H9 (cell line): ENCODE data around the gene FPR1. TPM values are rescaled to one million over a fixed set of nuclear protein-coding genes. Genes with fewer than 3 reads are reported as not detected.

Experiments
- DNase-seq: peaks from one replicate; pipeline ENCODE4 v3.0.0-alpha.2; 2017
- H2AFZ ChIP-seq: one replicate; pipeline ENCODE4 v1.6.1; 2013; ENCODE audit warnings: mild to moderate bottlenecking, low read length, control low read depth, moderate library complexity
- H2AK5ac ChIP-seq: 2 replicates; pipeline ENCODE4 v1.6.1; 2013; ENCODE audit warnings: low read length, control low read depth, mixed read lengths; ENCODE audit not compliant: insufficient read length
- H2BK120ac ChIP-seq: one replicate; pipeline ENCODE4 v1.6.1; 2013; ENCODE audit warnings: low read depth, mild to moderate bottlenecking, low read length, control low read depth, inconsistent platforms; ENCODE audit not compliant: poor library complexity, severe bottlenecking
- H2BK12ac ChIP-seq: 2 replicates; pipeline ENCODE4 v1.6.1; 2013; ENCODE audit warnings: low read length, control low read depth, mixed read lengths, low read depth; ENCODE audit not compliant: insufficient read length
- H2BK15ac ChIP-seq: 2 replicates; pipeline ENCODE4 v1.6.1; 2013; ENCODE audit warnings: low read depth, low read length, control low read depth
- H2BK20ac ChIP-seq: one replicate; pipeline ENCODE4 v1.6.1; 2013; ENCODE audit warnings: low read depth, mild to moderate bottlenecking, low read length, control low read depth, inconsistent platforms; ENCODE audit not compliant: poor library complexity, severe bottlenecking
- H2BK5ac ChIP-seq: 2 replicates; pipeline ENCODE4 v1.6.1; 2013; ENCODE audit warnings: low read length, control low read depth, mixed read lengths; ENCODE audit not compliant: insufficient read length
- H3K14ac ChIP-seq: 2 replicates; pipeline ENCODE4 v1.6.1; 2013; ENCODE audit warnings: low read length, control low read depth; ENCODE audit not compliant: insufficient read depth
- H3K18ac ChIP-seq: 2 replicates; pipeline ENCODE4 v1.6.1; 2013; ENCODE audit warnings: low read depth, mild to moderate bottlenecking, mixed read lengths, low read length, control low read depth; ENCODE audit not compliant: insufficient read length
- H3K23ac ChIP-seq: 2 replicates; pipeline ENCODE4 v1.6.1; 2013; ENCODE audit warnings: low read length, control low read depth, mixed read lengths, low read depth; ENCODE audit not compliant: insufficient read length
- H3K23me2 ChIP-seq: 2 replicates; pipeline ENCODE4 v1.6.1; 2013; ENCODE audit warnings: low read depth, mild to moderate bottlenecking, mixed read lengths, low read length, control low read depth; ENCODE audit not compliant: insufficient read length, poor library complexity, severe bottlenecking
- H3K27ac ChIP-seq: 2 replicates; pipeline ENCODE4 v1.5.1; 2013; ENCODE audit warnings: low read length, control low read depth, mixed read lengths, low read depth; ENCODE audit not compliant: insufficient read length
- H3K27me3 ChIP-seq: 2 replicates; pipeline ENCODE4 v1.6.1; 2013; ENCODE audit warnings: low read length, control low read depth, inconsistent platforms; ENCODE audit not compliant: insufficient read depth
- H3K4ac ChIP-seq: 2 replicates; pipeline ENCODE4 v1.6.1; 2013; ENCODE audit warnings: low read depth, mild to moderate bottlenecking, control low read depth, inconsistent platforms, low read length, moderate library complexity
- H3K4me1 ChIP-seq: 2 replicates; pipeline ENCODE4 v1.6.1; 2013; ENCODE audit warnings: low read length, control low read depth, inconsistent platforms; ENCODE audit not compliant: insufficient read depth
- H3K4me2 ChIP-seq: 2 replicates; pipeline ENCODE4 v1.6.1; 2013; ENCODE audit warnings: low read length, control low read depth, mixed read lengths; ENCODE audit not compliant: insufficient read length, insufficient read depth
- H3K56ac ChIP-seq: 2 replicates; pipeline ENCODE4 v1.6.1; 2013; ENCODE audit warnings: low read depth, mild to moderate bottlenecking, mixed read lengths, low read length, control low read depth; ENCODE audit not compliant: insufficient read length
- H3K79me1 ChIP-seq: 2 replicates; pipeline ENCODE4 v1.6.1; 2013; ENCODE audit warnings: low read depth, mild to moderate bottlenecking, moderate library complexity, low read length, control low read depth, inconsistent platforms; ENCODE audit not compliant: insufficient read depth, poor library complexity, severe bottlenecking
- H3K79me2 ChIP-seq: 2 replicates; pipeline ENCODE4 v1.6.1; 2013; ENCODE audit warnings: low read length, control low read depth, inconsistent platforms; ENCODE audit not compliant: insufficient read depth
- H3K9ac ChIP-seq: 2 replicates; pipeline ENCODE4 v1.6.1; 2013; ENCODE audit warnings: low read length, control low read depth, mixed read lengths; ENCODE audit not compliant: insufficient read length; ENCODE audit errors: extremely low read depth
- H3K9me3 ChIP-seq: one replicate; pipeline ENCODE4 v1.6.1; 2013; ENCODE audit warnings: low read depth, low read length, inconsistent platforms; ENCODE audit not compliant: control insufficient read depth
- H3T11ph ChIP-seq: one replicate; pipeline ENCODE4 v1.6.1; 2013; ENCODE audit warnings: mild to moderate bottlenecking, low read length, control low read depth, inconsistent platforms
- H4K20me1 ChIP-seq: one replicate; pipeline ENCODE4 v1.6.1; 2013; ENCODE audit not compliant: control insufficient read depth, insufficient read length, insufficient read depth
- H4K5ac ChIP-seq: 2 replicates; pipeline ENCODE4 v1.6.1; 2013; ENCODE audit warnings: low read depth, mild to moderate bottlenecking, mixed read lengths, low read length, control low read depth; ENCODE audit not compliant: insufficient read length
- H4K8ac ChIP-seq: replicated peaks from 2 replicates; pipeline ENCODE4 v1.6.1; 2013; ENCODE audit warnings: low read length, control low read depth, mixed read lengths, low read depth; ENCODE audit not compliant: insufficient read length
- H4K91ac ChIP-seq: 2 replicates; pipeline ENCODE4 v1.6.1; 2013; ENCODE audit warnings: low read depth, mild to moderate bottlenecking, moderate library complexity, mixed read lengths, low read length, control low read depth; ENCODE audit not compliant: insufficient read length
- H3K27ac Mint-ChIP-seq, 3 experiments: 2 replicates in 2 of 3; 3 replicates in 1 of 3; pipeline ENCODE4 v1.8.0; 2020 to 2021; ENCODE audit warnings: mixed read lengths in 3 of 3, mild to moderate bottlenecking in 1 of 3, moderate library complexity in 1 of 3
- H3K27me3 Mint-ChIP-seq: 2 replicates; pipeline ENCODE4 v1.8.0; 2021; ENCODE audit warnings: low read depth, mild to moderate bottlenecking, moderate library complexity, mixed read lengths
- H3K36me3 Mint-ChIP-seq, 3 experiments: 2 replicates in 2 of 3; 3 replicates in 1 of 3; pipeline ENCODE4 v1.8.0; 2020 to 2021; ENCODE audit warnings: low read depth in 3 of 3, mixed read lengths in 3 of 3; ENCODE audit not compliant: insufficient read depth in 1 of 3
- H3K4me1 Mint-ChIP-seq, 2 experiments: 2 replicates each; pipeline ENCODE4 v1.8.0; 2020; ENCODE audit warnings: mixed read lengths in 2 of 2
- H3K4me3 Mint-ChIP-seq, 2 experiments: 2 replicates in 1 of 2; 3 replicates in 1 of 2; pipeline ENCODE4 v1.8.0; 2020 to 2021; ENCODE audit warnings: mild to moderate bottlenecking in 2 of 2, mixed read lengths in 2 of 2, moderate library complexity in 1 of 2
- H3K9me3 Mint-ChIP-seq, 2 experiments: 2 replicates in 1 of 2; 3 replicates in 1 of 2; pipeline ENCODE4 v1.8.0; 2020; ENCODE audit warnings: mild to moderate bottlenecking in 2 of 2, mixed read lengths in 2 of 2, moderate library complexity in 1 of 2
- WGBS: extraction: QIAGEN DNeasy Blood & Tissue Kit; methylation state at CpG from one replicate; pipeline ENCODE4 v1.1.7; 2013; ENCODE audit warnings: missing lambda C conversion rate, low lambda C conversion rate, mixed read lengths; ENCODE audit not compliant: insufficient read length; ENCODE audit errors: extremely low coverage; 5-methylcytosine and 5-hydroxymethylcytosine counted together
- total RNA-seq: library from RNA; stranded (reverse); gene quantifications from 2 replicates; pipeline ENCODE4 v1.2.1, GENCODE V29; 2021
- TF ChIP-seq, protein P1 (sequence below): fragments of 200-600 bp; sonication (generic); conservative IDR thresholded peaks from 3 replicates; pipeline ENCODE4 v1.8.0; 2021; ENCODE audit warnings: antibody characterized with exemption, mild to moderate bottlenecking

The FPR1 gene
- total RNA-seq, 1 experiment from 2014 or later, result not detected

DNA sequence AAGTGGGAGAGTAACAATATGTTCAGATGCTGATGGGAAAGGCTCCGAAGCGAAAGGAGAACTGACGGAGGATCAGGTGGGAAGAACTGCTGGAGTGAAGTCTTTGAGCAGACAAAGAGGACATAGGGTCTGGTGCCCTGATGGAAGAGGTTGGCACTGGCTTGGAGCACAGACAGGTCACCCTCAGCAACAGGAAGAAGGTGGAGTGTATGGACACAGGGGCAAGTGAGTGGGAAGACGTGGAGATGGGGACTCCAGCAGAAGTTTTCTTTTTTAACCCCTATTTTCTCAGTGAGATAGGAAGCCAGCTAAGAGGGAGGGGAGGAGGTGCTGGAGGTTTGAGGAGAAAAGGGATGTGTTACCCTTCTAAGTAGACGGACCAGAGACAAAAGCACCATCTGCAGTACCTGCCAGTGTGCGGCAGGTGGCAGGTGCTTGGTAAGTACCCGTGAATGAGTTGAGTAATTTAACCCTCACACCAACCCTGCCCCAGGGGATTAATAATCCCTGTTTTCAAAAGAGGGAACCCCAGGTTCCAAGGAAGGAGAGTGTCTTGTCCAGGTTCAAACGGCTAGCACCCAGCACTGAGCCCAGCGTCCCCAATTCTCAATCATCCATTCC is 39.1 kb downstream of the FPR1 start:
- Histone ChIP-seq H4K91ac (no peak overlapping the region), H3K14ac (no peak overlapping the region), H2BK20ac (no peak overlapping the region), H2AK5ac (no peak overlapping the region), H3T11ph (no peak overlapping the region), H3K4me2 (no peak overlapping the region), H4K5ac (no peak overlapping the region), H3K79me1 (no peaks in the 10 kb centered on the region), H2BK12ac (no peak overlapping the region), H4K8ac (no peak overlapping the region), H3K27me3 (no peaks in the 10 kb centered on the region; the same call in 1 of the 2 replicates), H3K4me1 (no peaks in the 10 kb centered on the region), H3K9me3 (no peaks in the 10 kb centered on the region), H2BK120ac (no peak overlapping the region), H2AFZ (no peak overlapping the region), H4K20me1 (no peaks in the 10 kb centered on the region), H3K18ac (no peak overlapping the region), H3K9ac (no peak overlapping the region), H2BK15ac (no peak overlapping the region), H3K23me2 (no peaks in the 10 kb centered on the region), H3K4ac (no peak overlapping the region), H3K56ac (no peak overlapping the region), H2BK5ac (no peak overlapping the region), H3K27ac (no peak overlapping the region), H3K79me2 (no peaks in the 10 kb centered on the region), H3K23ac (no peak overlapping the region)
- no CpG with 5 or more reads among the region's 9 CpGs for WGBS
- Mint-ChIP-seq H3K36me3 (peaks cover 0 to 2% (median 0%) of the 10 kb centered on the region in 3 experiments; a peak in 1 of 7 replicates), H3K27ac (no peak overlapping the region; a peak in 1 of 7 replicates), H3K27me3 (peaks cover 67% of the 10 kb centered on the region), H3K9me3 (peaks cover 0 to 27% of the 10 kb centered on the region in 2 experiments; a peak in 3 of 5 replicates), H3K4me1 (peaks cover 3 to 4% of the 10 kb centered on the region in 2 experiments; a peak in 3 of 4 replicates), H3K4me3 (no peak overlapping the region)
- peak; percentile 78 for DNase-seq
- TF ChIP-seq, protein P1, sequence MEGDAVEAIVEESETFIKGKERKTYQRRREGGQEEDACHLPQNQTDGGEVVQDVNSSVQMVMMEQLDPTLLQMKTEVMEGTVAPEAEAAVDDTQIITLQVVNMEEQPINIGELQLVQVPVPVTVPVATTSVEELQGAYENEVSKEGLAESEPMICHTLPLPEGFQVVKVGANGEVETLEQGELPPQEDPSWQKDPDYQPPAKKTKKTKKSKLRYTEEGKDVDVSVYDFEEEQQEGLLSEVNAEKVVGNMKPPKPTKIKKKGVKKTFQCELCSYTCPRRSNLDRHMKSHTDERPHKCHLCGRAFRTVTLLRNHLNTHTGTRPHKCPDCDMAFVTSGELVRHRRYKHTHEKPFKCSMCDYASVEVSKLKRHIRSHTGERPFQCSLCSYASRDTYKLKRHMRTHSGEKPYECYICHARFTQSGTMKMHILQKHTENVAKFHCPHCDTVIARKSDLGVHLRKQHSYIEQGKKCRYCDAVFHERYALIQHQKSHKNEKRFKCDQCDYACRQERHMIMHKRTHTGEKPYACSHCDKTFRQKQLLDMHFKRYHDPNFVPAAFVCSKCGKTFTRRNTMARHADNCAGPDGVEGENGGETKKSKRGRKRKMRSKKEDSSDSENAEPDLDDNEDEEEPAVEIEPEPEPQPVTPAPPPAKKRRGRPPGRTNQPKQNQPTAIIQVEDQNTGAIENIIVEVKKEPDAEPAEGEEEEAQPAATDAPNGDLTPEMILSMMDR, result peak; percentile 76
